ENCODE data around the gene PTBP1. TPM values are rescaled to one million over a fixed set of nuclear protein-coding genes. Genes with fewer than 3 reads are reported as not detected.
"Not testable (repeated sequence)": the region's sequence is repeated elsewhere in the genome, so short reads cannot be mapped to it uniquely, and the experiment has no call there.

PTBP1 gene
- total RNA-seq, 4 donors from 2014 or later, result 45.0 to 278 (median 106) TPM

DNA sequence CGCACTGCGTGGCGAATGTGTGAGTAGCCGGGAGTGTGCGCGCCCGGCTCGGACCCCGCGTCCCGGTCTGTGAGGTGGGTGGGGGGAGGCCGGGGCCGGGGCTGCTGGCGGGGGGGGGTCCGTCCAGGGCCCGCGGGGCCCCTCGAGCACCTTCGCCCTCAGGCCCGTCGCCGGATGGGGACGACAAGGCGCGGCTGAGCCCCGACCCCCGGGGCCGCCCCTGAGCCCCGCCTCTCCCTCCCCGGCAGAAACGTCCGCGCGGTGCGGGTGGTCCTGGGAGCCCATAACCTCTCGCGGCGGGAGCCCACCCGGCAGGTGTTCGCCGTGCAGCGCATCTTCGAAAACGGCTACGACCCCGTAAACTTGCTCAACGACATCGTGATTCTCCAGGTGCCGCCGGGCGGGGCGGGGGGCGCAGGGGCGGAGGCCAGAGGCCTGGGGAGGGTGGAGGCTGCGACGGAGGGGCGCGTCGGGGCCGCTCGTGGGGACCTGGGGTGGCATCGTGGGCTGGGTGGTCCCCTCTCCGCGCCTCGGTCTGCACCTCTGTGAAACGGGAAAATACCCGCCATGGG, 55.8 kb downstream of the PTBP1 start:
- no peaks in the 10 kb centered on the region for H3K36me3 ChIP-seq
- peaks cover 9 to 18% of the 10 kb centered on the region in 2 donors for H3K27me3 ChIP-seq
- no peaks in the 10 kb centered on the region for H3K9me3 ChIP-seq
- H3K4me3 ChIP-seq, result no peak overlapping the region
- TF ChIP-seq, protein P1, sequence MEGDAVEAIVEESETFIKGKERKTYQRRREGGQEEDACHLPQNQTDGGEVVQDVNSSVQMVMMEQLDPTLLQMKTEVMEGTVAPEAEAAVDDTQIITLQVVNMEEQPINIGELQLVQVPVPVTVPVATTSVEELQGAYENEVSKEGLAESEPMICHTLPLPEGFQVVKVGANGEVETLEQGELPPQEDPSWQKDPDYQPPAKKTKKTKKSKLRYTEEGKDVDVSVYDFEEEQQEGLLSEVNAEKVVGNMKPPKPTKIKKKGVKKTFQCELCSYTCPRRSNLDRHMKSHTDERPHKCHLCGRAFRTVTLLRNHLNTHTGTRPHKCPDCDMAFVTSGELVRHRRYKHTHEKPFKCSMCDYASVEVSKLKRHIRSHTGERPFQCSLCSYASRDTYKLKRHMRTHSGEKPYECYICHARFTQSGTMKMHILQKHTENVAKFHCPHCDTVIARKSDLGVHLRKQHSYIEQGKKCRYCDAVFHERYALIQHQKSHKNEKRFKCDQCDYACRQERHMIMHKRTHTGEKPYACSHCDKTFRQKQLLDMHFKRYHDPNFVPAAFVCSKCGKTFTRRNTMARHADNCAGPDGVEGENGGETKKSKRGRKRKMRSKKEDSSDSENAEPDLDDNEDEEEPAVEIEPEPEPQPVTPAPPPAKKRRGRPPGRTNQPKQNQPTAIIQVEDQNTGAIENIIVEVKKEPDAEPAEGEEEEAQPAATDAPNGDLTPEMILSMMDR (IDR thresholded peaks at IDR 0.05), result no peak
- TF ChIP-seq POLR2A (IDR thresholded peaks at IDR 0.05), result no peak
- no peak overlapping the region for H3K27ac ChIP-seq
- no peak for DNase-seq
- H3K4me1 ChIP-seq, result peaks cover 3% of the 10 kb centered on the region in 2 donors
- intact Hi-C loops (cut with DNase I; ENCODE audit: low total_unique reads), result no loop called here

- H3K27ac ChIP-seq; H3K4me3 ChIP-seq; DNase-seq; H3K4me1 ChIP-seq; intact Hi-C loops (cut with DNase I; ENCODE audit: low total_unique reads); H3K9me3 ChIP-seq; H3K36me3 ChIP-seq: not testable (repeated sequence)
- peaks cover 9 to 18% of the 10 kb centered on the region in 2 donors for H3K27me3 ChIP-seq
These were observed 56.5 kb downstream of the PTBP1 start for GRCh38 chr19:853614-854220.

DNA sequence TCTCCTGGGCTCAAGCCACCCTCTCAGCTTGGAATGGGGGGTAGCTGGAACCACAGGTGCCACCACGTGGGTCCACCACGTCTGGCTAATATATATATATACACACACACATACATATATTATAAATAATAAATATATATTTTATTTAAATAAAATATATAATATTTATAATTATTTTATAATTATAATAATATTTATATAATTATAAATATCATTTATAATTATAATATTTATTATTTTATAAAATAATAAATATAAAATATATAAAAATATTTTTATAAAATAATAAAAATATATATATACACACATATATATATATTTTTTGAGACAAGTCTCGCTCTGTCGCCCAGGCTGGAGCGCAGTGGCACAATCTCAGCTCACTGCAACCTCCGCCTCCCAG, 57.3 kb downstream of the PTBP1 start:
- intact Hi-C loops (cut with DNase I; ENCODE audit: low total_unique reads), result no loop called here
- Histone ChIP-seq H3K36me3 (no peaks in the 10 kb centered on the region), H3K9me3 (no peaks in the 10 kb centered on the region), H3K27me3 (peaks cover 9 to 21% of the 10 kb centered on the region in 2 donors), H3K4me3 (no peak overlapping the region), H3K4me1 (peaks cover 0 to 3% of the 10 kb centered on the region in 2 donors), H3K27ac (no peak overlapping the region)
- no peak for TF ChIP-seq POLR2A (IDR thresholded peaks at IDR 0.05)
- TF ChIP-seq, protein P1 (IDR thresholded peaks at IDR 0.05), result no peak
- no peak for DNase-seq

- Histone ChIP-seq H3K4me1 (peaks cover 3% of the 10 kb centered on the region in 2 donors), H3K9me3 (no peaks in the 10 kb centered on the region), H3K4me3 (no peak overlapping the region), H3K27me3 (peaks cover 9 to 27% of the 10 kb centered on the region in 2 donors), H3K27ac (no peak overlapping the region), H3K36me3 (no peaks in the 10 kb centered on the region)
- DNase-seq, result no peak
- intact Hi-C loops (cut with DNase I; ENCODE audit: low total_unique reads), result no loop called here
- TF ChIP-seq POLR2A (IDR thresholded peaks at IDR 0.05), result no peak
- TF ChIP-seq, protein P1 (IDR thresholded peaks at IDR 0.05), result no peak
These were observed 57.9 kb downstream of the PTBP1 start for GRCh38 chr19:855142-855541.

- intact Hi-C loops (cut with DNase I; ENCODE audit: low total_unique reads), result no loop called here
- DNase-seq, result no peak
- Histone ChIP-seq H3K27me3 (peaks cover 9 to 32% of the 10 kb centered on the region in 2 donors), H3K27ac (no peak overlapping the region), H3K4me3 (no peak overlapping the region), H3K36me3 (no peaks in the 10 kb centered on the region), H3K4me1 (peaks cover 3 to 8% of the 10 kb centered on the region in 2 donors), H3K9me3 (no peaks in the 10 kb centered on the region)
- TF ChIP-seq, protein P1 (IDR thresholded peaks at IDR 0.05), result no peak
- TF ChIP-seq POLR2A (IDR thresholded peaks at IDR 0.05), result no peak
These were observed 58.4 kb downstream of the PTBP1 start for GRCh38 chr19:855566-856120.
